SK-N-SH treated with all-trans-retinoic acid at 6 μM for 48 hours (cell line): ENCODE data around the gene RECK.

Experiments used
- ATAC-seq: fragments of 200-7000 bp; cut with Tn5 transposase; 3 replicates; pipeline ENCODE4 v1.9.1; 2020; ENCODE audit warnings: mild to moderate bottlenecking, moderate library complexity
- ARNTL ChIP-seq: fragments of 450-650 bp; formaldehyde crosslinking; IDR thresholded peaks from 2 replicates; pipeline ENCODE4 v1.5.0; 2020; ENCODE audit warnings: low read depth, mild to moderate bottlenecking, moderate library complexity, borderline replicate concordance
- CSDC2 ChIP-seq: fragments of 250-450 bp; sonication (Bioruptor Pico); IDR thresholded peaks from 2 replicates; pipeline ENCODE4 v1.5.0; 2020; ENCODE audit warnings: mild to moderate bottlenecking, moderate library complexity
- CSRNP3 ChIP-seq: fragments of 250-450 bp; sonication (Bioruptor Pico); IDR thresholded peaks from 2 replicates; pipeline ENCODE4 v1.5.1; 2021; ENCODE audit warnings: mild to moderate bottlenecking, moderate library complexity
- ESRRG ChIP-seq: fragments of 250-450 bp; sonication (Bioruptor Pico); IDR thresholded peaks from 2 replicates; pipeline ENCODE4 v1.6.1; 2021; ENCODE audit warnings: mild to moderate bottlenecking
- GLIS3 ChIP-seq: fragments of 250-450 bp; sonication (Bioruptor Pico); IDR thresholded peaks from 2 replicates; pipeline ENCODE4 v1.5.0; 2020; ENCODE audit warnings: mild to moderate bottlenecking, moderate library complexity
- ISL1 ChIP-seq: fragments of 250-450 bp; sonication (Bioruptor Pico); IDR thresholded peaks from 2 replicates; pipeline ENCODE4 v2.1.2; 2022; ENCODE audit warnings: mild to moderate bottlenecking, moderate library complexity
- OSR1 ChIP-seq: fragments of 250-450 bp; sonication (Bioruptor Pico); IDR thresholded peaks from 2 replicates; pipeline ENCODE4 v1.8.0; 2022; ENCODE audit warnings: moderate library complexity, mild to moderate bottlenecking, inconsistent platforms
- PPARA ChIP-seq: fragments of 250-450 bp; sonication (Bioruptor Pico); IDR thresholded peaks from 2 replicates; pipeline ENCODE4 v1.5.0; 2020; ENCODE audit warnings: mild to moderate bottlenecking, borderline replicate concordance
- RARB ChIP-seq: fragments of 250-450 bp; sonication (Bioruptor Pico); IDR thresholded peaks from 2 replicates; pipeline ENCODE4 v1.8.0; 2021; ENCODE audit warnings: mild to moderate bottlenecking, moderate library complexity
- SNAI2 ChIP-seq: fragments of 250-450 bp; sonication (Bioruptor Pico); IDR thresholded peaks from 2 replicates; pipeline ENCODE4 v1.5.0; 2020; ENCODE audit warnings: mild to moderate bottlenecking, moderate library complexity
- TCF4 ChIP-seq: fragments of 250-450 bp; sonication (Bioruptor Pico); IDR thresholded peaks from 2 replicates; pipeline ENCODE4 v1.8.0; 2021; ENCODE audit warnings: mild to moderate bottlenecking, moderate library complexity, borderline replicate concordance
- TOX ChIP-seq: fragments of 250-450 bp; sonication (Bioruptor Pico); IDR thresholded peaks from 2 replicates; pipeline ENCODE4 v1.8.0; 2021; ENCODE audit warnings: mild to moderate bottlenecking, moderate library complexity, borderline replicate concordance
- TSHZ2 ChIP-seq: fragments of 250-450 bp; sonication (Bioruptor Pico); IDR thresholded peaks from 2 replicates; pipeline ENCODE4 v1.5.0; 2020; ENCODE audit warnings: mild to moderate bottlenecking, moderate library complexity
- ZC3H10 ChIP-seq: fragments of 250-450 bp; sonication (Bioruptor Pico); IDR thresholded peaks from 2 replicates; pipeline ENCODE4 v1.5.1; 2021; ENCODE audit warnings: mild to moderate bottlenecking, moderate library complexity
- ZFP3 ChIP-seq: fragments of 250-450 bp; sonication (Bioruptor Pico); IDR thresholded peaks from 2 replicates; pipeline ENCODE4 v1.5.0; 2020; ENCODE audit warnings: mild to moderate bottlenecking, moderate library complexity
- ZFP30 ChIP-seq: fragments of 450-650 bp; formaldehyde crosslinking; IDR thresholded peaks from 2 replicates; pipeline ENCODE4 v1.5.0; 2022; ENCODE audit warnings: mild to moderate bottlenecking, moderate library complexity
- ZNF70 ChIP-seq: fragments of 450-650 bp; formaldehyde crosslinking; IDR thresholded peaks from 2 replicates; pipeline ENCODE4 v1.5.0; 2020; ENCODE audit warnings: mild to moderate bottlenecking, moderate library complexity
- ZNF8 ChIP-seq: fragments of 450-650 bp; formaldehyde crosslinking; IDR thresholded peaks from 2 replicates; pipeline ENCODE4 v1.5.0; 2020; ENCODE audit warnings: mild to moderate bottlenecking, moderate library complexity
- TF ChIP-seq, protein P1 (sequence below): fragments of 250-450 bp; sonication (Bioruptor Pico); IDR thresholded peaks from 2 replicates; pipeline ENCODE4 v1.8.0; 2021; ENCODE audit warnings: low read depth, mild to moderate bottlenecking, moderate library complexity, borderline replicate concordance
- TF ChIP-seq, protein P2 (sequence below): fragments of 250-450 bp; sonication (Bioruptor Pico); IDR thresholded peaks from 2 replicates; pipeline ENCODE4 v1.5.1; 2020; ENCODE audit warnings: low read depth, mild to moderate bottlenecking, moderate library complexity

The RECK gene

DNA sequence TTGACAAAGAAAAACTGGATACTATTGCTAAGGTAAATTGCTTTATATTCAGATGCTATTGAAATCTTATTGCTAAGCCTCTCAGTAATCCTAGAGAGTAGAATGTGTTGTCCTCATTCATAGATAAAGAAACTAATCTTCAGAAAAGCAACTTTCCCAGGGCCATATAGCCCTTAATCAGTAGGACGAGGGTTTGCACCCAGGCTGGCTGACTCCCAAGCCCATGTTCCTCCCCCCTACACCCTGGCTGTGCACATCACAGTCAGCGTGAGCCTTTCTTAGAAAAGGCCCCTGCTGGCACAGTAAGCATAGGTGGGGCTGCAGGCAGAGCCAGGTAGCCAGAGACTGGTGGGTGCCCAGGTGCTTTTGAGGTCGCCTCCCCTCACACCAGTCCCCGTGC lies 84.0 kb downstream of the RECK start:
- ATAC-seq: no peak
- TF ChIP-seq ISL1 (CRISPR knock-in tag): no peak
- TF ChIP-seq CSRNP3 (CRISPR knock-in tag): no peak
- no peak for TF ChIP-seq TOX (CRISPR knock-in tag)
- no peak for TF ChIP-seq ARNTL (CRISPR knock-in tag)

DNA sequence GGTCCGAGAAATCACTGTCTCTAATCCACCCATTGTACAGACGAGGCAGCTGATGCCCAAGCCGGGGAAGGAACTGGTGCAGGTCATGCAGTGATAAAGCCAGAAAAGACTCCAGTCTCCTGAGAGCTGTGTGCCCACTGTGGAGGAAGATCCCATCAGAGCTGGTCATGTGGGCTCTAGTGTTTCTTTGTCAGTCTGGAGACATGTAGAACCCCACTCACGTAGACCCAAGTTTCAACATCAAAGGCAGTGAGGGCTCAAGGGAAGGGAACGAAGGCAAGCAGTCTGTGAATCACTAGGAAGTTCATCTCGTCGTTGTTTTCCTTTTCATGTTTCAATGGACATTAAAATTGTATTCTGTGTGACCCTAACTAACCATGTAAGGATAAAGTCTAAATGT lies 85.3 kb downstream of the RECK start:
- ATAC-seq: no peak
- TF ChIP-seq TCF4 (CRISPR knock-in tag): no peak
- TF ChIP-seq, protein P1, sequence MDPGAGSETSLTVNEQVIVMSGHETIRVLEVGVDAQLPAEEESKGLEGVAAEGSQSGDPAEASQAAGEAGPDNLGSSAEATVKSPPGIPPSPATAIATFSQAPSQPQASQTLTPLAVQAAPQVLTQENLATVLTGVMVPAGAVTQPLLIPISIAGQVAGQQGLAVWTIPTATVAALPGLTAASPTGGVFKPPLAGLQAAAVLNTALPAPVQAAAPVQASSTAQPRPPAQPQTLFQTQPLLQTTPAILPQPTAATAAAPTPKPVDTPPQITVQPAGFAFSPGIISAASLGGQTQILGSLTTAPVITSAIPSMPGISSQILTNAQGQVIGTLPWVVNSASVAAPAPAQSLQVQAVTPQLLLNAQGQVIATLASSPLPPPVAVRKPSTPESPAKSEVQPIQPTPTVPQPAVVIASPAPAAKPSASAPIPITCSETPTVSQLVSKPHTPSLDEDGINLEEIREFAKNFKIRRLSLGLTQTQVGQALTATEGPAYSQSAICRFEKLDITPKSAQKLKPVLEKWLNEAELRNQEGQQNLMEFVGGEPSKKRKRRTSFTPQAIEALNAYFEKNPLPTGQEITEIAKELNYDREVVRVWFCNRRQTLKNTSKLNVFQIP (CRISPR knock-in tag): no peak

DNA sequence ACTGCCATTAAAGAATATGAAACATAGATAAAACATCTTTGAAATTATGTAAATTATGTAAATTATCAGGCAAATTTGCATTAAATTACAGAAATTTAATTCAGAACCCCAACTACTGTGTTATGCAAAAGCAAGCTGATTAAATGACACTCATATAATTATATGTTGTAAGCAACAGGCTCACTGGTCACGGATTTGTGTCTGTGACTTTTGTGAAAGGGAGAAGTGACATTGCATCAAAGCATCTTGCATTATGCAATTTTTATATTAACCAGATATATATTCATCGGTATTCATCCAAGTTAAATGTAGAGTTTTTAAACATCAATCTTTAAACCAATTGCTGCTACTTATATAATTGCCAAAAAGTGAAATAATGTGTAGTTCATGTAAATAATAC lies 86.8 kb downstream of the RECK start:
- ATAC-seq: no peak
- TF ChIP-seq PPARA (CRISPR knock-in tag) (no peak), CSRNP3 (CRISPR knock-in tag) (no peak), ZC3H10 (CRISPR knock-in tag) (no peak), TCF4 (CRISPR knock-in tag) (no peak), ARNTL (CRISPR knock-in tag) (no peak)
- TF ChIP-seq, all 23 proteins: peak for 0

DNA sequence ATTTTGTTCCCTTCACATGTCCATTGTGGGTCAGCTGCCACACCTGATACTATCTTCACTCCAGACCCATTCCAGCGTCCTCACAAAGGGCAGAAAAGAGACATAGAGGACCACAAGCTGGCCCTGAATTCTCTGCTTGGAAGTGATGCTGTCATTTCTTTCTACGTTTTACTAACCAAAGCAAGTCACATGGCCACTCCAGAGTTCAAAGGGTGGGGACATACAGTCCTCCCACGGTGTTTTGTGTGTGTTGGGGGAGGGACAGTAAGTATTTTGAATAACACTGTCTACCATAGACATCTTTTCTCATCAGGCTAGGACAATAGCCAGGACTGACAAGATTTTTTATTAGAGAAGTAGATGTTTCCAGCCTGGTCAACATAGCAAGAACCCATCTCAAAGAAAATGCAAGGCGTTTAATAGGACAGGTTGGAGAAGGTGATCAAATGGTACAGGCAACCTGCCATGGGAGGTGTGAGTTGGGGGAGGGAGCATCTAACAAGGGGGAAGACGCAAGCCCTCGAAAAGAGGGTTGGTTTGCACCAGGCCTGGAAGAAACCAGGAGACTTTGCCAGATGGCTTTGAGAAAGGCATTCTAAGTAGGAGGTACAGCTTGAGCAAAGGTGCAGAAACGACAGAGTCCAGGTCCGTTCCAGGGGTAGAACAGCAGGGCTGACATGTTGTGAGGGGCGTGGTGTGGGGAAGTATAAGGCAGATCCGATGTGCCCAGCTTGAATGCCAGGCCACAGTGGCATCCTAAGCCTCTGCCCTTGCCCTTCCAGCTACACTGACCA lies 88.5 kb downstream of the RECK start:
- no peak for ATAC-seq
- TF ChIP-seq ZNF70 (CRISPR knock-in tag) (no peak), CSDC2 (CRISPR knock-in tag) (no peak), SNAI2 (CRISPR knock-in tag) (no peak), ZFP30 (CRISPR knock-in tag) (no peak), ZNF8 (CRISPR knock-in tag) (no peak), TOX (CRISPR knock-in tag) (no peak), TCF4 (CRISPR knock-in tag) (no peak), ESRRG (CRISPR knock-in tag) (no peak), ARNTL (CRISPR knock-in tag) (no peak), GLIS3 (no peak), OSR1 (no peak)

DNA sequence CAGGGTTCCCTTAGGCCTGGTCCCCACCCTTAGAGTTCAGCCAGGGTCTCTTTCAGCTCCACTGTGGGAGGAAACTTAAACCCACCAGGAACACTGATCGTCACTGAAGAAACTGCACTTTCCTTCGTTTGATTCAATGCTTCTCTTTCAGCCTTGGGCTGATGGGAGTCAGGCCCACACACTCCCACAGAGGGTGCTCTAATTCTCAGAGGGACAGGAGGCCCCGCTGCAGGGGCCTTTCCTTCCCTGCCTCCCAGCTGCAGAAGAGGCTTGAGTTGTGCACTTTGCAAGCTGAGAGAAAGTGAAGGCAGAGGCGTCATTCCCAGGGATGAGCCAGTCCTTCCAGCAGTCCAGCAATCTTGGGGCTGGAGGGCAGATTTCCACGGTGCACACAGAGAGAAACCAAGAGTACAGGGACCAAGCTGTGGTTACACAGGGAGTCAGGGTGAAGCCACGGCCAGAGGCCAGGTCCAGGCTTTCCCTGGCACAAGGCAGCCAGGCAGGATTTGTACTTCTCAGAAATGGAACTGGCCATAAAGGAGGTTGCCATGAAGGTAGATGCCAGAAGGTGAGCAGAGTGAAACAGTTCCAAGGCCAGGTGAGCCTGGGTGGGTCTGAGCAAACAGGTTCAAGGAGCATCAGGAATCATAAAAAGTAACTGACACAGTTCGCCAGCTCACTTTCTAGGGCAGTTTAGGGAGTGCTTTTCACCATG lies 89.5 kb downstream of the RECK start:
- ATAC-seq: no peak; the same call in 2 of the 3 replicates
- TF ChIP-seq CSDC2 (CRISPR knock-in tag) (no peak), SNAI2 (CRISPR knock-in tag) (no peak), ISL1 (CRISPR knock-in tag) (no peak), PPARA (CRISPR knock-in tag) (no peak), RARB (CRISPR knock-in tag) (no peak), ZNF8 (CRISPR knock-in tag) (no peak), ARNTL (CRISPR knock-in tag) (no peak), TSHZ2 (CRISPR knock-in tag) (no peak), GLIS3 (no peak), TCF4 (CRISPR knock-in tag) (no peak), ZFP30 (CRISPR knock-in tag) (no peak), ZNF70 (CRISPR knock-in tag) (no peak), TOX (CRISPR knock-in tag) (no peak), ZC3H10 (CRISPR knock-in tag) (no peak), ESRRG (CRISPR knock-in tag) (no peak), ZFP3 (CRISPR knock-in tag) (no peak)
- TF ChIP-seq, protein P2, sequence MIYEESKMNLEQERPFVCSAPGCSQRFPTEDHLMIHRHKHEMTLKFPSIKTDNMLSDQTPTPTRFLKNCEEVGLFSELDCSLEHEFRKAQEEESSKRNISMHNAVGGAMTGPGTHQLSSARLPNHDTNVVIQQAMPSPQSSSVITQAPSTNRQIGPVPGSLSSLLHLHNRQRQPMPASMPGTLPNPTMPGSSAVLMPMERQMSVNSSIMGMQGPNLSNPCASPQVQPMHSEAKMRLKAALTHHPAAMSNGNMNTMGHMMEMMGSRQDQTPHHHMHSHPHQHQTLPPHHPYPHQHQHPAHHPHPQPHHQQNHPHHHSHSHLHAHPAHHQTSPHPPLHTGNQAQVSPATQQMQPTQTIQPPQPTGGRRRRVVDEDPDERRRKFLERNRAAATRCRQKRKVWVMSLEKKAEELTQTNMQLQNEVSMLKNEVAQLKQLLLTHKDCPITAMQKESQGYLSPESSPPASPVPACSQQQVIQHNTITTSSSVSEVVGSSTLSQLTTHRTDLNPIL (CRISPR knock-in tag): no peak
- TF ChIP-seq, protein P1 (CRISPR knock-in tag): no peak
